ENCODE data around the gene APOB.

DNA sequence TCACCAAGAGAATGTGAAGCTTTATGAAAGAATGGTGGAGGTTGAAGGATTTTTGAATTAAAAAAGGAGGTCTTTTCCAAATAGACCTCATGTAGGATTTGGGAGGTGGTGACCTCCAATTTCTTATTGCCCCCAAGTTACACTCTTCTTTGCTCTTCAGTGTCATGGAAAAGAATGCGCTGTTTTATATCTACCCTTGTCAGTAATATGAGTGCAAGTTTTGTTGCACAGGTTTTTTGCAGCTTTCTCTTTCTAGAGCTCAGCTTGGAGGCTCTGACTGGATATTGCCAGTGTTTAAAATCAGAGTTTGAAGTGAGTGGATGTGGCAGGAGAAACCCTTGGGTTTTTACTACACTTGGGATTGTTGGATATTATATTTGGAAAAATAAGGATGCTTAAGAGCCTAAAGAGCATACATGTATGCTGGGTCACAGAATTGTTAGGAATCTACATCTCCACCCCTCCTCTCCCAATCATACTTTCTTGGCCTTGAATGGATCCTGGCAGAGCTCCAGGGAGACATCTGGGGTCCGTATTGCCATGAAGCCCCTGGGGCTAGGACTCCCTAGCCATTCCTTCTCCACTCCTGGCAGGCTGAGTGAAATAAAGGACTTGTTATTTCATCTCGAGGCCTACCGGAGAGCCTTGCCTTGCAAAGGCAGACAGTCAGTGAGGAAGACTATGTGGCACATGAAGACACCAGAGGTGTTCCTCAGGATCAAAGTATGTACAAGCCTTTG, 43.8 kb downstream of the APOB start:
- TF ChIP-seq GATA2 (IDR thresholded peaks at IDR 0.05; ENCODE audit: low read depth, low read length) (no peak), GATA3 (IDR thresholded peaks at IDR 0.05; ENCODE audit: low read depth, low read length) (no peak)
